K562 (cell line): ENCODE data around the gene GNA14.

Experiments
- NRF1 ChIP-seq, 2 experiments: fragments of 450-650 bp; IDR thresholded peaks in 1 of 2; conservative IDR thresholded peaks in 1 of 2; 2 replicates each; pipeline ENCODE4 v1.6.1; 2014; ENCODE audit warnings: mild to moderate bottlenecking in 2 of 2
- PBX2 ChIP-seq, 2 experiments: IDR thresholded peaks in 1 of 2; conservative IDR thresholded peaks in 1 of 2; 2 replicates each; pipeline ENCODE4 v1.6.1; 2016; ENCODE audit warnings: low read depth in 2 of 2, mild to moderate bottlenecking in 1 of 2, missing compliant biosample characterization in 1 of 2, missing genetic modification characterization in 1 of 2, moderate library complexity in 1 of 2
- SMARCC2 ChIP-seq: fragments of 450-650 bp; IDR thresholded peaks from 2 replicates; pipeline ENCODE4 v1.6.1; 2017; ENCODE audit warnings: antibody characterized with exemption, moderate library complexity, mild to moderate bottlenecking, low read depth
- VEZF1 ChIP-seq: fragments of 200-800 bp; sonication (Bioruptor generic); IDR thresholded peaks from 2 replicates; pipeline ENCODE4 v1.6.1; 2017; ENCODE audit warnings: missing genetic modification characterization, missing compliant biosample characterization
- ZNF316 ChIP-seq: fragments of 450-650 bp; IDR thresholded peaks from 2 replicates; pipeline ENCODE4 v1.6.1; 2016

GRCh38 chr9:77599492-77599891 lies 48.6 kb downstream of the GNA14 start:
- TF ChIP-seq ZNF316 = no peak
- TF ChIP-seq SMARCC2 = no peak
- TF ChIP-seq NRF1 (conservative IDR thresholded peaks at IDR 0.05 in 1 of 2, IDR thresholded peaks at IDR 0.05 in 1 of 2) = no peak
- TF ChIP-seq PBX2 (CRISPR knock-in tag; IDR thresholded peaks at IDR 0.05; ENCODE audit: low read depth) = no peak
- no peak for TF ChIP-seq PBX2 (tag; conservative IDR thresholded peaks at IDR 0.05; ENCODE audit: low read depth)
- no peak for TF ChIP-seq VEZF1 (CRISPR knock-in tag)
